AG10803 (cell line): ENCODE measurements around the gene SNAP91.

Experiments
- DNase-seq: peaks from one replicate; pipeline ENCODE4 v3.0.0; 2010; ENCODE audit warnings: low read depth
- H3K4me3 ChIP-seq: 2 replicates; pipeline ENCODE4 v1.5.1; 2011; ENCODE audit warnings: mild to moderate bottlenecking, low read length, control low read depth
- CTCF ChIP-seq: conservative IDR thresholded peaks from 2 replicates; pipeline ENCODE4 v1.5.1; 2011; ENCODE audit warnings: mild to moderate bottlenecking, low read length, control low read depth, inconsistent platforms

Gene SNAP91

GRCh38 chr6:83514866-83515466 lies 193.9 kb downstream of the SNAP91 start:
- peak; percentile 62 for DNase-seq
- H3K4me3 ChIP-seq: no peak overlapping the region
- TF ChIP-seq CTCF: peak; percentile 95

- H3K4me3 ChIP-seq: no peak overlapping the region
- TF ChIP-seq CTCF: no peak
- no peak for DNase-seq
Measured at GRCh38 chr6:83514466-83514865, 194.4 kb downstream of the SNAP91 start.

GRCh38 chr6:83511901-83512681 lies 196.8 kb downstream of the SNAP91 start, which contains the start of gene PRSS35:
Gene PRSS35 (plus strand): TSS chr6:83512534. CDS start chr6:83523442, 10,908 bp downstream.
- peak; percentile 82 for TF ChIP-seq CTCF
- H3K4me3 ChIP-seq: peak within 1 kb of the TSS; percentile 60
- peak; percentile 40 for DNase-seq

GRCh38 chr6:83511266-83511665 lies 197.6 kb downstream of the SNAP91 start:
- DNase-seq: no peak
- no peak for TF ChIP-seq CTCF
- no peak overlapping the region for H3K4me3 ChIP-seq

- no peak overlapping the region for H3K4me3 ChIP-seq
- no peak for DNase-seq
- TF ChIP-seq CTCF: no peak
Measured at GRCh38 chr6:83510791-83511190, 198.1 kb downstream of the SNAP91 start.

GRCh38 chr6:83509441-83509840 lies 199.5 kb downstream of the SNAP91 start:
- H3K4me3 ChIP-seq: no peak overlapping the region
- no peak for TF ChIP-seq CTCF
- no peak for DNase-seq

GRCh38 chr6:83505356-83505755 lies 203.5 kb downstream of the SNAP91 start:
- no peak for TF ChIP-seq CTCF
- DNase-seq: no peak

More at GRCh38 chr6:83505356-83505755, 203.5 kb downstream of the SNAP91 start:
- H3K4me3 ChIP-seq: no peak overlapping the region
